ENCODE data around the gene CLEC2D.

DNA sequence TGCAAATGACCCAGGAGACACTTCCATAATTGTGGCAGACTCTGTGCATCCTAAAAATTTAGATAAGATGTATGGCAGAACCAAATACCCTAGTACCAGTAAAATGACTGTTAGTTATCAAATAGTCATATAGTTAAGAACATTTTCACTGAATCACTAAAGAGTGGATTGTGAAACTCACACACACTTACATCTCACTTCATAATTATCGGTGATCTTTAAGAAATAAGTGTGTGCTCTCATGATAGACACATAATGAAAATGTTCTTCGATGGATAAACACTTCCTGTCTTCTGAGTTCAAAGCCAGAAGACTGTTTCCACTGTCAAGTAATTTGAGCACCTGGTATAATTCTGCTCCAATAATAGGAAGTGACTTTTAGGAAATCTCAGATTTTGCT, 42.7 kb upstream of the CLEC2D start:
- TF ChIP-seq, protein P1, sequence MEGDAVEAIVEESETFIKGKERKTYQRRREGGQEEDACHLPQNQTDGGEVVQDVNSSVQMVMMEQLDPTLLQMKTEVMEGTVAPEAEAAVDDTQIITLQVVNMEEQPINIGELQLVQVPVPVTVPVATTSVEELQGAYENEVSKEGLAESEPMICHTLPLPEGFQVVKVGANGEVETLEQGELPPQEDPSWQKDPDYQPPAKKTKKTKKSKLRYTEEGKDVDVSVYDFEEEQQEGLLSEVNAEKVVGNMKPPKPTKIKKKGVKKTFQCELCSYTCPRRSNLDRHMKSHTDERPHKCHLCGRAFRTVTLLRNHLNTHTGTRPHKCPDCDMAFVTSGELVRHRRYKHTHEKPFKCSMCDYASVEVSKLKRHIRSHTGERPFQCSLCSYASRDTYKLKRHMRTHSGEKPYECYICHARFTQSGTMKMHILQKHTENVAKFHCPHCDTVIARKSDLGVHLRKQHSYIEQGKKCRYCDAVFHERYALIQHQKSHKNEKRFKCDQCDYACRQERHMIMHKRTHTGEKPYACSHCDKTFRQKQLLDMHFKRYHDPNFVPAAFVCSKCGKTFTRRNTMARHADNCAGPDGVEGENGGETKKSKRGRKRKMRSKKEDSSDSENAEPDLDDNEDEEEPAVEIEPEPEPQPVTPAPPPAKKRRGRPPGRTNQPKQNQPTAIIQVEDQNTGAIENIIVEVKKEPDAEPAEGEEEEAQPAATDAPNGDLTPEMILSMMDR (conservative IDR thresholded peaks at IDR 0.05 in 1 of 2, IDR thresholded peaks at IDR 0.05 in 1 of 2; ENCODE audit: low read depth in 1 of 2, low read length in 2 of 2): no peak
- TF ChIP-seq EZH2 (IDR thresholded peaks at IDR 0.05; ENCODE audit: low read length, missing control alignments): no peak

All from fibroblast of lung (primary cell).